A549 (cell line): Measurements from ENCODE around the gene RIPPLY1.

ENCODE experiments used
- BHLHE40 ChIP-seq: IDR thresholded peaks from 2 replicates; pipeline ENCODE4 v1.6.1; 2012; ENCODE audit warnings: low read depth, low read length, inconsistent platforms
- CHD2 ChIP-seq: fragments of 150-350 bp; IDR thresholded peaks from 2 replicates; pipeline ENCODE4 v1.6.1; 2014; ENCODE audit warnings: low read length; ENCODE audit not compliant: partially characterized antibody
- CHD4 ChIP-seq: fragments of 200-600 bp; sonication (generic); IDR thresholded peaks from 2 replicates; pipeline ENCODE4 v1.6.1; 2016; ENCODE audit warnings: antibody characterized with exemption, mild to moderate bottlenecking, borderline replicate concordance
- CTCF ChIP-seq: fragments of >200 bp; sonication (Bioruptor Twin); formaldehyde crosslinking; IDR thresholded peaks from 3 replicates; pipeline ENCODE4 v1.5.1; 2016
- E2F6 ChIP-seq: IDR thresholded peaks from 2 replicates; pipeline ENCODE4 v1.6.1; 2012; ENCODE audit warnings: low read depth, borderline replicate concordance
- EP300 ChIP-seq, 2 experiments: fragments of >200 bp; sonication (Bioruptor Twin); formaldehyde crosslinking; IDR thresholded peaks; 2 replicates in 1 of 2; 3 replicates in 1 of 2; pipeline ENCODE4 v1.6.1; 2016 to 2017
- MAFK ChIP-seq: fragments of 450-650 bp; IDR thresholded peaks from 2 replicates; pipeline ENCODE4 v1.6.1; 2014; ENCODE audit not compliant: partially characterized antibody
- MAX ChIP-seq: IDR thresholded peaks from 2 replicates; pipeline ENCODE4 v1.6.1; 2012
- NFE2L2 ChIP-seq: fragments of 150-350 bp; conservative IDR thresholded peaks from 2 replicates; pipeline ENCODE4 v1.6.1; 2014; ENCODE audit warnings: low read length
- RAD21 ChIP-seq, 2 experiments: fragments of >200 bp in 1 of 2; sonication (Bioruptor Twin) in 1 of 2; formaldehyde crosslinking in 1 of 2; IDR thresholded peaks in 1 of 2; conservative IDR thresholded peaks in 1 of 2; 2 replicates in 1 of 2; 3 replicates in 1 of 2; pipeline ENCODE4 v1.6.1; 2012 to 2018; ENCODE audit warnings: inconsistent platforms in 1 of 2
- RCOR1 ChIP-seq: fragments of 150-350 bp; IDR thresholded peaks from 2 replicates; pipeline ENCODE4 v1.6.1; 2014; ENCODE audit warnings: antibody characterized with exemption, low read length, low read depth
- TFCP2L1 ChIP-seq: fragments of 250-450 bp; sonication (Bioruptor Pico); IDR thresholded peaks from 2 replicates; pipeline ENCODE4 v1.5.0; 2021; ENCODE audit warnings: mild to moderate bottlenecking

- TF ChIP-seq EP300 (IDR thresholded peaks at IDR 0.05) (no peak), RCOR1 (no peak), BHLHE40 (no peak), CTCF (no peak), CHD4 (no peak), MAX (no peak), RAD21 (conservative IDR thresholded peaks at IDR 0.05 in 1 of 2, IDR thresholded peaks at IDR 0.05 in 1 of 2) (no peak), TFCP2L1 (no peak), MAFK (no peak), E2F6 (no peak), CHD2 (no peak), NFE2L2 (no peak)
Measured at GRCh38 chrX:106906361-106906760, 3.2 kb upstream of the RIPPLY1 start.
